Measurements from ENCODE around the gene KRTAP3-2.

Gene KRTAP3-2

DNA sequence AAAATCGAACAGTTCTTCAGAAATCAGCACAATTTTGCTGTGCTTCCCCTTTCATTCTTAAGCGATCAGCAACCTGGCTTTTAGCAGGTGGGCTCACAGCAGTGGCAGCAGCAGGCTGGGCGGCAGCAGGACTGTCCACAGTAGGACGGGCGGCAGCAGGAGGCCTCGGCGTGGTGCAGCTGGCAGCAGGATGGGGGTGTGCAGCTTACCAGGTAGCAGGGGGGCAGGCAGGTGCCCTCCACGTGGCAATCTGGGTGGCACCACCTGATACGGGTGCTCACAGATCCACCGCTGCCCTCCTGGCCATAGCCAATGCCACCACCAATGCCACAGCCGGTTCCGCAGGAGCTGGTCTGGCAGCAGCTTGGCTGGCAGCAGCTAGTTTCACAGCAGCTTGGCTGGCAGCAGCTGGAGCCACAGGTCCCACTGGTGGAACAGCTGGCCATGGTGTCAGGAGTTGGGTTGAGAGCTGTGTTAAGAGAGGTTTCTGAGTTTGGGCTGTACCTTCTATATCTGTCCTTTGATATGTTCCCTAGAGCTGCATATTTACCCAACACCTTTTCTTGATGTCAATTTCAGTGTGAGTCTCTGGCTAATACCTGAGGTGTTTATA lies 30.0 kb upstream of the KRTAP3-2 start, which contains the start of gene KRTAP1-4:
Gene KRTAP1-4, minus strand, starts transcription at position 563 of the 613 bp plus-strand sequence. Its CDS starts 117 bp downstream, at position 446.
- Histone ChIP-seq H3K4me1 (ENCODE audit: low read length) (no peaks in the 10 kb centered on the region), H3K9me2 (replicated peaks; ENCODE audit: insufficient read depth, low read length) (no peaks in the 10 kb centered on the region), H3K4me2 (ENCODE audit: low read depth, low read length) (no peak within 1 kb of the TSS), H3K9ac (ENCODE audit: low read length) (no peak within 1 kb of the TSS), H2AFZ (ENCODE audit: low read length) (no peak within 1 kb of the TSS), H3F3A (ENCODE audit: insufficient read depth, low read length) (no peaks in the 10 kb centered on the region), H3K27ac (ENCODE audit: low read length) (no peak within 1 kb of the TSS), H4K20me1 (ENCODE audit: insufficient read depth, low read length) (no peaks in the 10 kb centered on the region), H3K4me3 (ENCODE audit: low read length) (no peak within 1 kb of the TSS), H3K36me3 (replicated peaks; ENCODE audit: insufficient read depth, low read length) (no peaks in the 10 kb centered on the region), H3K27me3 (replicated peaks; ENCODE audit: insufficient read depth, low read length) (no peaks in the 10 kb centered on the region), H3K79me2 (ENCODE audit: low read length) (no peaks in the 10 kb centered on the region), H3K9me3 (replicated peaks; ENCODE audit: insufficient read depth, low read length) (no peaks in the 10 kb centered on the region)
- DNase-seq, result no peak
- TF ChIP-seq CTCF (IDR thresholded peaks at IDR 0.05; ENCODE audit: low read length) (no peak), EZH2phosphoT487 (IDR thresholded peaks at IDR 0.05; ENCODE audit: low read length) (no peak), EZH2 (optimal IDR thresholded peaks at IDR 0.05; ENCODE audit: low read depth, low read length) (no peak)

GRCh38 chr17:41026715-41027471 lies 27.2 kb upstream of the KRTAP3-2 start, which contains the start of gene KRTAP1-5:
Gene KRTAP1-5 (minus strand): TSS chr17:41027208. CDS start chr17:41027155, 53 bp downstream.
- H3K4me2 ChIP-seq (ENCODE audit: low read depth, low read length), result no peak within 1 kb of the TSS
- H3K36me3 ChIP-seq (replicated peaks; ENCODE audit: insufficient read depth, low read length), result no peaks in the 10 kb centered on the region
- no peaks in the 10 kb centered on the region for H3K9me3 ChIP-seq (replicated peaks; ENCODE audit: insufficient read depth, low read length)
- TF ChIP-seq CTCF (IDR thresholded peaks at IDR 0.05; ENCODE audit: low read length) (no peak), EZH2 (optimal IDR thresholded peaks at IDR 0.05; ENCODE audit: low read depth, low read length) (no peak), EZH2phosphoT487 (IDR thresholded peaks at IDR 0.05; ENCODE audit: low read length) (no peak)
- no peaks in the 10 kb centered on the region for H3K4me1 ChIP-seq (ENCODE audit: low read length)
- H3K9ac ChIP-seq (ENCODE audit: low read length), result no peak within 1 kb of the TSS
- no peak within 1 kb of the TSS for H3K4me3 ChIP-seq (ENCODE audit: low read length)
- no peak within 1 kb of the TSS for H3K27ac ChIP-seq (ENCODE audit: low read length)
- DNase-seq, result no peak
- H4K20me1 ChIP-seq (ENCODE audit: insufficient read depth, low read length), result no peaks in the 10 kb centered on the region
- H3K79me2 ChIP-seq (ENCODE audit: low read length), result no peaks in the 10 kb centered on the region
- no peaks in the 10 kb centered on the region for H3K27me3 ChIP-seq (replicated peaks; ENCODE audit: insufficient read depth, low read length)
- H3F3A ChIP-seq (ENCODE audit: insufficient read depth, low read length), result no peaks in the 10 kb centered on the region
- no peak within 1 kb of the TSS for H2AFZ ChIP-seq (ENCODE audit: low read length)
- no peaks in the 10 kb centered on the region for H3K9me2 ChIP-seq (replicated peaks; ENCODE audit: insufficient read depth, low read length)

- Histone ChIP-seq H3K27me3 (replicated peaks; ENCODE audit: insufficient read depth, low read length) (no peaks in the 10 kb centered on the region), H3F3A (ENCODE audit: insufficient read depth, low read length) (no peaks in the 10 kb centered on the region), H3K27ac (ENCODE audit: low read length) (no peak overlapping the region), H3K9me2 (replicated peaks; ENCODE audit: insufficient read depth, low read length) (no peaks in the 10 kb centered on the region), H3K79me2 (ENCODE audit: low read length) (no peaks in the 10 kb centered on the region), H3K36me3 (replicated peaks; ENCODE audit: insufficient read depth, low read length) (no peaks in the 10 kb centered on the region), H3K4me1 (ENCODE audit: low read length) (no peaks in the 10 kb centered on the region), H3K4me3 (ENCODE audit: low read length) (no peak overlapping the region), H3K9ac (ENCODE audit: low read length) (no peak overlapping the region), H3K4me2 (ENCODE audit: low read depth, low read length) (no peak overlapping the region), H2AFZ (ENCODE audit: low read length) (no peak overlapping the region), H4K20me1 (ENCODE audit: insufficient read depth, low read length) (no peaks in the 10 kb centered on the region), H3K9me3 (replicated peaks; ENCODE audit: insufficient read depth, low read length) (no peaks in the 10 kb centered on the region)
- DNase-seq, result no peak
- TF ChIP-seq CTCF (IDR thresholded peaks at IDR 0.05; ENCODE audit: low read length) (no peak), EZH2phosphoT487 (IDR thresholded peaks at IDR 0.05; ENCODE audit: low read length) (no peak), EZH2 (optimal IDR thresholded peaks at IDR 0.05; ENCODE audit: low read depth, low read length) (no peak)
Observed at GRCh38 chr17:41024697-41025096, 25.0 kb upstream of the KRTAP3-2 start.
